MM.1S (cell line): ENCODE results near the gene RANBP1.

Experiments used
- DNase-seq: peaks from one replicate; pipeline ENCODE4 v3.0.0-alpha.2; 2015
- H2AFZ ChIP-seq: fragments of 300-600 bp; sonication (generic); 2 replicates; pipeline ENCODE4 v1.6.0; 2016; ENCODE audit warnings: antibody characterized with exemption, low read length
- H3F3A ChIP-seq: fragments of 300-600 bp; sonication (generic); 2 replicates; pipeline ENCODE4 v1.6.1; 2016; ENCODE audit warnings: mild to moderate bottlenecking, antibody characterized with exemption, low read length, moderate library complexity, mixed read lengths; ENCODE audit not compliant: insufficient read depth
- H3K27ac ChIP-seq: fragments of 300-600 bp; sonication (generic); 2 replicates; pipeline ENCODE4 v1.5.1; 2016; ENCODE audit warnings: mild to moderate bottlenecking, low read length
- H3K27me3 ChIP-seq: fragments of 300-600 bp; sonication (generic); replicated peaks from 2 replicates; pipeline ENCODE4 v1.6.0; 2016; ENCODE audit warnings: low read length; ENCODE audit not compliant: insufficient read depth
- H3K36me3 ChIP-seq: fragments of 300-600 bp; sonication (generic); replicated peaks from 2 replicates; pipeline ENCODE4 v1.6.1; 2016; ENCODE audit warnings: mild to moderate bottlenecking, low read length, mixed read lengths; ENCODE audit not compliant: insufficient read depth
- H3K4me1 ChIP-seq: fragments of 300-600 bp; sonication (generic); 2 replicates; pipeline ENCODE4 v1.6.1; 2016; ENCODE audit warnings: low read length, mixed read lengths
- H3K4me2 ChIP-seq: fragments of 300-600 bp; sonication (generic); 2 replicates; pipeline ENCODE4 v1.6.0; 2016; ENCODE audit warnings: low read depth, low read length
- H3K4me3 ChIP-seq: fragments of 300-600 bp; sonication (generic); 2 replicates; pipeline ENCODE4 v1.5.1; 2016; ENCODE audit warnings: low read length, mixed read lengths
- H3K79me2 ChIP-seq: fragments of 300-600 bp; sonication (generic); 2 replicates; pipeline ENCODE4 v1.6.1; 2016; ENCODE audit warnings: mixed run types, low read length, mixed read lengths
- H3K9ac ChIP-seq: fragments of 300-600 bp; sonication (generic); 2 replicates; pipeline ENCODE4 v1.6.1; 2016; ENCODE audit warnings: low read length, mixed read lengths
- H3K9me2 ChIP-seq: fragments of 300-600 bp; sonication (generic); replicated peaks from 2 replicates; pipeline ENCODE4 v1.6.1; 2016; ENCODE audit warnings: mild to moderate bottlenecking, low read length, mixed read lengths; ENCODE audit not compliant: insufficient read depth
- H3K9me3 ChIP-seq: fragments of 300-600 bp; sonication (generic); replicated peaks from 2 replicates; pipeline ENCODE4 v1.6.1; 2016; ENCODE audit warnings: mild to moderate bottlenecking, low read length, mixed read lengths; ENCODE audit not compliant: insufficient read depth
- H4K20me1 ChIP-seq: fragments of 300-600 bp; sonication (generic); 2 replicates; pipeline ENCODE4 v1.6.1; 2016; ENCODE audit warnings: mild to moderate bottlenecking, low read length, moderate library complexity, mixed read lengths; ENCODE audit not compliant: insufficient read depth
- CTCF ChIP-seq: fragments of 300-600 bp; sonication (generic); IDR thresholded peaks from 2 replicates; pipeline ENCODE4 v1.5.1; 2016; ENCODE audit warnings: antibody characterized with exemption, low read length, mixed read lengths
- EZH2 ChIP-seq: fragments of 300-600 bp; sonication (generic); optimal IDR thresholded peaks from 2 replicates; pipeline ENCODE3; 2017; ENCODE audit warnings: low read depth, mild to moderate bottlenecking, antibody characterized with exemption, low read length, mixed read lengths
- EZH2phosphoT487 ChIP-seq: fragments of 300-600 bp; sonication (generic); IDR thresholded peaks from 2 replicates; pipeline ENCODE4 v1.6.1; 2018; ENCODE audit warnings: antibody characterized with exemption, low read length

The RANBP1 gene

GRCh38 chr22:20089977-20090729, 25.8 kb upstream of the RANBP1 start:
- no peak for DNase-seq

GRCh38 chr22:20090730-20091240, 25.1 kb upstream of the RANBP1 start:
- Histone ChIP-seq H3K27me3 (no peaks in the 10 kb centered on the region), H3K27ac (no peak overlapping the region), H3K4me1 (no peaks in the 10 kb centered on the region), H3K9me3 (no peaks in the 10 kb centered on the region), H3K9ac (no peak overlapping the region), H4K20me1 (peaks cover under 1% of the 10 kb centered on the region; the same call in 1 of the 2 replicates), H3K9me2 (no peaks in the 10 kb centered on the region), H3K4me2 (no peak overlapping the region), H3K79me2 (peaks cover 38% of the 10 kb centered on the region), H2AFZ (no peak overlapping the region), H3K36me3 (peaks cover 26% of the 10 kb centered on the region), H3K4me3 (no peak overlapping the region), H3F3A (no peaks in the 10 kb centered on the region)
- no peak for DNase-seq
- no peak for TF ChIP-seq EZH2
- TF ChIP-seq EZH2phosphoT487 = no peak
- TF ChIP-seq CTCF = no peak

More at GRCh38 chr22:20089977-20090729, 25.8 kb upstream of the RANBP1 start:
- Histone ChIP-seq H3K4me1 (no peaks in the 10 kb centered on the region), H3K9me2 (no peaks in the 10 kb centered on the region), H3K79me2 (peaks cover 42% of the 10 kb centered on the region), H3K4me3 (no peak overlapping the region), H3K27me3 (no peaks in the 10 kb centered on the region), H3K27ac (no peak overlapping the region), H3K9me3 (no peaks in the 10 kb centered on the region), H3K9ac (no peak overlapping the region), H4K20me1 (peaks cover 5% of the 10 kb centered on the region), H3K36me3 (peaks cover 25% of the 10 kb centered on the region), H2AFZ (no peak overlapping the region), H3K4me2 (no peak overlapping the region), H3F3A (no peaks in the 10 kb centered on the region)
- TF ChIP-seq EZH2 = no peak
- TF ChIP-seq EZH2phosphoT487 = no peak
- no peak for TF ChIP-seq CTCF

GRCh38 chr22:20091690-20092476, 24.0 kb upstream of the RANBP1 start:
- Histone ChIP-seq H3K4me2 (no peak overlapping the region), H3K9ac (no peak overlapping the region), H3F3A (no peaks in the 10 kb centered on the region), H2AFZ (no peak overlapping the region), H3K36me3 (peaks cover 23% of the 10 kb centered on the region), H3K9me2 (no peaks in the 10 kb centered on the region), H4K20me1 (no peaks in the 10 kb centered on the region), H3K4me1 (no peaks in the 10 kb centered on the region), H3K9me3 (no peaks in the 10 kb centered on the region), H3K79me2 (peaks cover 38% of the 10 kb centered on the region), H3K27ac (no peak overlapping the region), H3K27me3 (no peaks in the 10 kb centered on the region), H3K4me3 (no peak overlapping the region)
- DNase-seq = no peak
- TF ChIP-seq CTCF (no peak), EZH2 (no peak), EZH2phosphoT487 (no peak)
